Stimulated activated CD4-positive, alpha-beta T cell treated with anti-CD3 and anti-CD28 coated beads, Interleukin-1b, Interleukin-23, amount 100 ng/mL, for 1 hour (primary cell): ENCODE measurements around the gene FAM83F.

Source experiments
- DNase-seq, 2 donors: peaks; one replicate each; pipeline ENCODE4 v3.0.0-alpha.2; 2020; ENCODE audit warnings: low read depth in 2 of 2

Gene FAM83F

GRCh38 chr22:40056559-40056958, 61.8 kb downstream of the FAM83F start:
- DNase-seq = no peak

GRCh38 chr22:40057652-40058051, 62.9 kb downstream of the FAM83F start:
- no peak for DNase-seq

GRCh38 chr22:40058265-40058664, 63.5 kb downstream of the FAM83F start:
- no peak for DNase-seq

GRCh38 chr22:40065981-40066380, 71.2 kb downstream of the FAM83F start:
- DNase-seq = no peak

- no peak for DNase-seq
Measured at GRCh38 chr22:40067639-40068038, 72.9 kb downstream of the FAM83F start.

- DNase-seq = no peak
Measured at GRCh38 chr22:40070701-40071100, 75.9 kb downstream of the FAM83F start.

- no peak for DNase-seq
Measured at GRCh38 chr22:40071720-40072119, 77.0 kb downstream of the FAM83F start.

GRCh38 chr22:40076702-40077645, 82.2 kb downstream of the FAM83F start:
- no peak for DNase-seq

- no peak for DNase-seq
Measured at GRCh38 chr22:40077646-40078016, 82.9 kb downstream of the FAM83F start.

- no peak for DNase-seq
Measured at GRCh38 chr22:40081662-40082061, 86.9 kb downstream of the FAM83F start.

GRCh38 chr22:40082184-40082583, 87.4 kb downstream of the FAM83F start:
- DNase-seq = no peak

GRCh38 chr22:40083794-40084193, 89.0 kb downstream of the FAM83F start:
- no peak for DNase-seq

GRCh38 chr22:40084246-40084645, 89.5 kb downstream of the FAM83F start:
- no peak for DNase-seq

- DNase-seq = no peak
Measured at GRCh38 chr22:40088818-40089217, 94.1 kb downstream of the FAM83F start.
